GM21723 (cell line): ENCODE data around the gene OR2H2.

Source experiments
- ATAC-seq: cut with Tn5 transposase; IDR thresholded peaks from one replicate; pipeline ENCODE4 v1.9.1; 2021; ENCODE audit warnings: mild to moderate bottlenecking, moderate library complexity; ENCODE audit not compliant: unreplicated experiment

Gene OR2H2

GRCh38 chr6:29584821-29585220, at the start of gene OR2H2:
Gene OR2H2 (plus strand): TSS chr6:29585121. CDS start chr6:29587945, 2,824 bp downstream.
- no peak for ATAC-seq

- no peak for ATAC-seq
Measured at GRCh38 chr6:29537714-29538403, 47.1 kb upstream of the OR2H2 start.

- ATAC-seq = no peak
Measured at GRCh38 chr6:29547573-29547972, 37.3 kb upstream of the OR2H2 start.

- ATAC-seq = peak; percentile 91
Measured at GRCh38 chr6:29552512-29553051, 32.3 kb upstream of the OR2H2 start.

GRCh38 chr6:29553268-29554057, 31.5 kb upstream of the OR2H2 start:
- ATAC-seq = no peak

GRCh38 chr6:29554764-29555163, 30.2 kb upstream of the OR2H2 start:
- no peak for ATAC-seq

GRCh38 chr6:29557320-29557719, 27.6 kb upstream of the OR2H2 start:
- no peak for ATAC-seq

GRCh38 chr6:29558439-29559079, 26.4 kb upstream of the OR2H2 start:
- no peak for ATAC-seq

GRCh38 chr6:29559524-29560287, 25.2 kb upstream of the OR2H2 start, which contains the start of gene UBD:
Gene UBD (minus strand): TSS chr6:29559732. CDS start chr6:29559701, 31 bp downstream.
- ATAC-seq = no peak

GRCh38 chr6:29561091-29561490, 23.8 kb upstream of the OR2H2 start:
- ATAC-seq = no peak

GRCh38 chr6:29561606-29562181, 23.2 kb upstream of the OR2H2 start:
- ATAC-seq = no peak

GRCh38 chr6:29563435-29563965, 21.4 kb upstream of the OR2H2 start:
- ATAC-seq = no peak

- ATAC-seq = no peak
Measured at GRCh38 chr6:29564875-29565274, 20.0 kb upstream of the OR2H2 start.

GRCh38 chr6:29566856-29567255, 18.1 kb upstream of the OR2H2 start:
- ATAC-seq = no peak

- ATAC-seq = no peak
Measured at GRCh38 chr6:29567541-29567940, 17.4 kb upstream of the OR2H2 start.

GRCh38 chr6:29567991-29568390, 16.9 kb upstream of the OR2H2 start:
- no peak for ATAC-seq

GRCh38 chr6:29576056-29576455, 8.9 kb upstream of the OR2H2 start:
- no peak for ATAC-seq

- ATAC-seq = no peak
Measured at GRCh38 chr6:29577544-29577943, 7.4 kb upstream of the OR2H2 start.

- no peak for ATAC-seq
Measured at GRCh38 chr6:29589423-29590048, 4.6 kb downstream of the OR2H2 start.
